T47D (cell line): ENCODE measurements around the gene KCNQ1.

Source experiments
- DNase-seq, 2 experiments: peaks; one replicate each; pipeline versions ENCODE4 v3.0.0 to v3.0.0-alpha.2; 2011 to 2012; ENCODE audit warnings: low read depth in 1 of 2, low spot score in 1 of 2
- JUND ChIP-seq: IDR thresholded peaks from 2 replicates; pipeline ENCODE4 v1.6.1; 2012; ENCODE audit warnings: low read depth
- in situ Hi-C: cut with HindIII; loops from 2 replicates; pipeline ENCODE4 v1.10.0; 2016; ENCODE audit warnings: low sequenced_read_pairs, low pct_unique_long_range_greater_than_20kb

The KCNQ1 gene

GRCh38 chr11:2423157-2424025 lies 21.4 kb upstream of the KCNQ1 start:
- no peak for DNase-seq
- in situ Hi-C loops = no loop called here

GRCh38 chr11:2424811-2425495 lies 19.9 kb upstream of the KCNQ1 start:
- in situ Hi-C loops = no loop called here

More at GRCh38 chr11:2423157-2424025, 21.4 kb upstream of the KCNQ1 start:
- no peak for TF ChIP-seq JUND

DNA sequence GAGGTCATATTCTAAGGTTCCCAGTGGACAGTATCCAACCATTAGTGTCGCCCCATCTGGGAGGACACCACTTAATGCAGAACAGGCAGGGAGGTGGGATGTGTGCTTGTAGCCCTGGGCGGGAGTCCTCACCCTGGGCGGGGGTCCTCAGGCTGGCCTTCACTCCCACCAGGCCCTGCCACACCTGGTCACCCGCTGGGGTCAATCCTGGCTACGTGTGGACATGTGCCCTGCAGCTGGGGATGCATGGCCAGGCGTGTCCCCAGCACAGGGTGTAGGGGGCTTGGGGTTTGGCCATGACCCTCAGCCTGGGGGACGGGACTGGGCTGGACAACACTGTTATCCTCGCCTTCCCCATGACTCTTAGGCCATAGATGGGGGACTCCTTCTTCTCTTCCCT lies 19.3 kb upstream of the KCNQ1 start:
- TF ChIP-seq JUND = no peak
- in situ Hi-C loops = no loop called here
- no peak for DNase-seq

More at GRCh38 chr11:2424811-2425495, 19.9 kb upstream of the KCNQ1 start:
- no peak for TF ChIP-seq JUND
- no peak for DNase-seq

DNA sequence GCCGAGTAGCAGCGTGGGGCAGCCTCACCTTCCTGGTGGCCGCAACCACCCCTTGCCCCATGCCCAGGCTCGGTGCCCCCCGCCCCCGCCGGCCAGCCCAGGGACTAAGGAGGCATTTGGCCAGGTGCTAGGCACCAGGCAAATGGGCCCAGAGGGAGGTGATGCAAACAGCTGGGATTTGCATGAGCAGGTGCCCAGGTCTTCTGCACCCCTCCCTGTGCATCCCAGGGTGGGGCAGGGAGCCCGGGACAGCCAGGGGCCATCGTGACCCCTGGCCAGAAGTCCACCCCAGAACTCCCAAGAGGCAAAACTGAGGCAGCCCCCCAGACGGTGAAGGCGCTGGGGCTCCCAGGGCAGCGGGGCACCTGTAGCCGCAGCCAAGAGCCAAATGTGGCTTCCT lies 18.6 kb upstream of the KCNQ1 start:
- no peak for DNase-seq
- in situ Hi-C loops = no loop called here
- TF ChIP-seq JUND = no peak

- TF ChIP-seq JUND = no peak
- in situ Hi-C loops = no loop called here
Measured at GRCh38 chr11:2426826-2427521, 17.8 kb upstream of the KCNQ1 start.

DNA sequence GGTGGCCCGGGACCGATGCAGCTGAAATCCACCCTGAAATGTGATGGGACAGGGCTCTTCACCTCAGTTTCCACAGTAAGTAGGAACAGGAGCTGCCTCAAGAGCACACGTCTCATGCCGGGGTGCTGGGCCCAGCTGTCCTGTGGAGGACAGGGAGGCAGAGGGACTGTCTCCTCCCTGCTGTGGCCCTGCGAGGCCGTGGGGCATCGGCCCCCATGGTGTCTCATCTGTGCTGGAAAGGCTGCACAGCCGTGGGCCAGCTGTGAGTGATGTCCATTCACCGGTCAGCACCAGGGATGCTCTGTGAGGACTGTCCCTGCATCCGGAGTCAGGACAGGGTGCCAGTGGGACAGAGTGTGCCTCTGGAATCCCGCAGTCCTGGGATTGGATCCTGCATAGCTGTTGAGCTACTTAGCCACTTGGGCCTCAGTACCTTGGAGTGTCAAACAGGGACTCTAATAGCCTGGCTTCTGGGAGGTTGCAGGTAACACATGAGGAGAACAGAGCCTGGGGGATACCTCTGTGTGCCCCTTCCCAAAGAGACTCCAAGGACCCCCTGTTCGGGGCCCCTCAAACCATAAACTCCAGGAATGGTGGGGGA lies 17.0 kb upstream of the KCNQ1 start:
- TF ChIP-seq JUND = no peak
- in situ Hi-C loops = no loop called here
- DNase-seq = no peak

More at GRCh38 chr11:2426826-2427521, 17.8 kb upstream of the KCNQ1 start:
- DNase-seq = peak in 1 of 2 experiments; percentile 29

DNA sequence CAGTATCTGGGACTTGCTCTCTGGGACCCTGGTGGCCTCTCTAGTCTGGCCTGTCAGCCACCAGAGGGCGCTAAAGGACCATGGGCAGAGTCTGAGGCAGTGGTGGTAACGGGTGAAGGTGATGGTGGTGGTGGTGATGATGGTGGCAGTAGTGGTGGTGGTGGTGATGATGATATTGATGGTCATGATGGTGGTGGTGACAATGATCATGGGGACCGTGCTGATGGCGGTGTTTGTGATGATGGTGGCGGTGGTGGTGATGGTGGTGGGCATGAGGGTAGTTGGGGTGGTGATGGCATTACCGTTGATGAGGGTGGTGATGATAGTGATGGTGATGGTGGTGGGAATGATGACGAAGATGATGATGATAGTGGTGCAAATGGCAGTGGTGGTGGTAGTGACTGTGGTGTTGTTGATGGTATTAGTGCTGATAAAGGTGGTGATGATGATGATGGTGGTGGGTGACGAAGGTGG lies 16.4 kb upstream of the KCNQ1 start:
- TF ChIP-seq JUND = no peak
- in situ Hi-C loops = no loop called here

GRCh38 chr11:2431395-2431794 lies 13.4 kb upstream of the KCNQ1 start:
- TF ChIP-seq JUND = no peak
- no peak for DNase-seq
- in situ Hi-C loops = no loop called here

More for the DNA sequence above, 16.4 kb upstream of the KCNQ1 start:
- peak; percentile 67 to 70 for DNase-seq

DNA sequence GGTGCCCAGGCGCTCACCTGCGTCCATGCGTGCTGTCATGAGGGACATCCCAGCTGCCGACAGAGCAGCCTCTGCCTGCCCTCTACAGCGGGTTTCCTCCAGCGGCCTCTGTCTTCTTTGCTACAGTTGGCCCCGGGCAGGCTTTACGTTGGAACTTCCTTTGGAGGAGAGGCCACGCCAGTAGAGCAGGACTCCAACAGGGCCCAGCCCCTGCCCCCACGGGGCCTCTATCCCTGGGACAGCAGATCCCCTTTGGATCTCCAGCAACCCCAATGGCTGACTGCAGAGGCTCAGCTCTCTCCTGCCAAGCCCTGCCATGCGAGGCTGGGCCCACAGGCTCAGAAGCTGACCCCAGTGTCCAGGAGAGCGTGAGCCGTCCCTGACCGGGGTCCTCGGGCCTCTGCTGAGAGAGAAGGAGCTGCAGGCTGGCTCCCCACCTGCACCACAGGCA lies 12.6 kb upstream of the KCNQ1 start:
- in situ Hi-C loops = no loop called here
- no peak for TF ChIP-seq JUND
- DNase-seq = no peak

DNA sequence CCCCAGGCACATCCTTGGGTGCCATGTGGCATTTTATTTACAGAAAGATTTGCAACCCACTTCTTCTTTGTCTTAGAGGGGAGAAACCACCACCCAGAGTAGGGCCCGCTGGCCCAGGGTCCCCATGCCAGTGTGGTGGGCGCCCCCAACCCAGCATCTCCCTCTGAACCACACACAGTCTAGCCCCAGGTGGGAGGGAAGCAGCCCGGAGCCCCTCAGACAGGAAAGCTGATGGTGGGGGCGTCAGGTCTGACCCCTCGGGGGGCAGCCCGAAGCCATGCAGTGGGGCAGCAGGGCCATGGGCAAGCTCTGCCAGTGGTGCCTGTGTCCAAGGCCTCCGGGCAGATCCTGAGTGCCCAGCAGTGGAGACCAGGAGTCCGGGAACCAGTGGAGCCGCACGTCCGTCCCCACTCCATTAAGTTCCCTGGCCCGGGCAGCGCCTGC lies 12.2 kb upstream of the KCNQ1 start:
- no peak for TF ChIP-seq JUND
- DNase-seq = no peak
- in situ Hi-C loops = no loop called here

DNA sequence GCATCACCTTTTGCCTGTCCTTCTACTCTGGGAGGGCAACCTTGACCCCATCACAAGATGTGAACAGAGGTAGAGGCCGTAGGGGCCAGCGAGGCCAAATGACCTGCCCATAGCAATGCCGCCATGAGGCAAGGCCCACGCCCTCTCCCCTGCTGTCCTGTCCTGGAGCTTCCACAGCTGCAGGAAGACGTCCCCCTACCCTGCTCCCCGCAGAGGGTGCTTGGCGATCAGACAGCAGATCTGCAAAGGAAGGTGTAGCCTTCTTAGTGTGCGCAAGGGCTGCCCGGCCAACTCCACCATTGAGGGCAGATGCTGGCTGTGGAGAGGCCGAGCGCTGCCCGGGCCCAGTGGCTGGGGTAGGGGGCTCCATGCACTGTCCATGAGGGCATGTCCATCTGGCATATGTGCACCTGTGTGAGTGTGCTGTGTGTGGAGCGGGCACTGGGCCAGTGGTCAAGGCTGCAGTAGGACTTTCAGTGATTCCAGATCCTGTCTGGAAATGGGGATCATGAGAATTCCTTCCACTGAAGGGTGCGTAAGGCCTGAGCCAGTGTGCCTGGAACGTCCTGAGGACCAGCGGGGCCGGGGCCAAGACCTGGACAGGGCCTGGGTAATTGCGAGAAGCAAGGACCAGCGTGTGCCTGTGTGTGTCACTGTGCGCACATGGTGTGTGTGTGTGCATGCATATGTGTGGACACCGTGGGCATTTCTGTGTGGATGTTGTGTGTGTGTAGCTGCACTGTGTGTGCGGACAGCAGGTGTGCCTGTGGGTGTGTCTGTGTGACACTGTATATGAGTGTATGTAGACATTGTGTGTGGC lies 11.5 kb upstream of the KCNQ1 start:
- TF ChIP-seq JUND = no peak
- no peak for DNase-seq
- in situ Hi-C loops = no loop called here
